Naive thymus-derived CD4-positive, alpha-beta T cell (primary cell): Measurements from ENCODE around the gene ILK. TPM values are rescaled to one million over a fixed set of nuclear protein-coding genes. Genes with fewer than 3 reads are reported as not detected.

Experiments
- ATAC-seq: fragments of 150-1000 bp; cut with Tn5 transposase; 2 replicates; pipeline ENCODE4 v1.10.0; 2021; ENCODE audit warnings: mild to moderate bottlenecking, moderate library complexity
- CTCF ChIA-PET: fragments of 350-600 bp; sonication (Branson Sonifier 250); formaldehyde crosslinking; loops from one replicate; lab custom pipeline; 2021; ENCODE audit warnings: antibody characterized with exemption; lab: Charles Lee
- POLR2A ChIA-PET: fragments of 350-600 bp; sonication (Branson Sonifier 250); formaldehyde crosslinking; loops from one replicate; lab custom pipeline; 2021; ENCODE audit warnings: antibody characterized with exemption, inconsistent platforms; lab: Charles Lee
- DNase-seq, 9 donors: peaks; one replicate each; pipeline versions ENCODE4 v3.0.0 to v3.0.0-alpha.2; 2020 to 2022; ENCODE audit warnings: mixed read lengths in 1 of 9
- H3K27ac ChIP-seq: one replicate; pipeline ENCODE4 v1.7.0; 2013; ENCODE audit warnings: mild to moderate bottlenecking, low read depth, low read length, moderate library complexity
- H3K27me3 ChIP-seq, 2 donors: one replicate each; pipeline ENCODE4 v1.7.0; 2013; ENCODE audit warnings: low read length in 2 of 2, mild to moderate bottlenecking in 2 of 2, moderate library complexity in 2 of 2; ENCODE audit not compliant: control insufficient read depth in 2 of 2, insufficient read depth in 2 of 2
- H3K36me3 ChIP-seq, 3 experiments: 1 replicate in 2 of 3; 2 replicates in 1 of 3; pipeline ENCODE4 v1.7.0; 2013; ENCODE audit warnings: low read length in 3 of 3, mild to moderate bottlenecking in 3 of 3, moderate library complexity in 1 of 3; ENCODE audit not compliant: insufficient read depth in 3 of 3, control insufficient read depth in 2 of 3
- H3K4me1 ChIP-seq, 2 donors: one replicate each; pipeline ENCODE4 v1.7.0; 2013; ENCODE audit warnings: low read length in 2 of 2, mild to moderate bottlenecking in 2 of 2, moderate library complexity in 1 of 2; ENCODE audit not compliant: control insufficient read depth in 2 of 2, insufficient read depth in 2 of 2
- H3K4me3 ChIP-seq: 2 replicates; pipeline ENCODE4 v1.7.0; 2013; ENCODE audit warnings: mild to moderate bottlenecking, low read length
- H3K9me3 ChIP-seq, 3 experiments: 1 replicate in 2 of 3; 2 replicates in 1 of 3; pipeline ENCODE4 v1.7.0; 2013; ENCODE audit warnings: low read length in 3 of 3; ENCODE audit not compliant: control insufficient read depth in 2 of 3
- H3K27ac Mint-ChIP-seq, 9 donors: one replicate each; pipeline ENCODE4 v1.8.0; 2020 to 2022; ENCODE audit warnings: mixed read lengths in 9 of 9, mild to moderate bottlenecking in 8 of 9, moderate library complexity in 5 of 9, inconsistent platforms in 2 of 9
- H3K27me3 Mint-ChIP-seq, 5 donors: one replicate each; pipeline ENCODE4 v1.8.0; 2021 to 2022; ENCODE audit warnings: mixed read lengths in 5 of 5, mild to moderate bottlenecking in 1 of 5
- H3K36me3 Mint-ChIP-seq, 5 donors: one replicate each; pipeline ENCODE4 v1.8.0; 2020 to 2022; ENCODE audit warnings: mixed read lengths in 5 of 5, mild to moderate bottlenecking in 3 of 5, inconsistent platforms in 1 of 5
- H3K4me1 Mint-ChIP-seq, 7 donors: one replicate each; pipeline ENCODE4 v1.8.0; 2020 to 2022; ENCODE audit warnings: mixed read lengths in 7 of 7, mild to moderate bottlenecking in 3 of 7, inconsistent platforms in 1 of 7
- H3K4me3 Mint-ChIP-seq, 10 donors: one replicate each; pipeline ENCODE4 v1.8.0; 2020 to 2022; ENCODE audit warnings: mild to moderate bottlenecking in 10 of 10, mixed read lengths in 10 of 10, moderate library complexity in 6 of 10, inconsistent platforms in 2 of 10
- H3K9me3 Mint-ChIP-seq, 11 donors: one replicate each; pipeline ENCODE4 v1.8.0; 2020 to 2022; ENCODE audit warnings: mixed read lengths in 11 of 11, mild to moderate bottlenecking in 4 of 11, inconsistent platforms in 1 of 11, moderate library complexity in 1 of 11
- intact Hi-C, 2 donors: fragments of 100-400 bp; cut with micrococcal nuclease; formaldehyde crosslinking; loops; one replicate each; pipeline ENCODE4 v1.15.1; 2023
- polyA plus RNA-seq, 2 donors: library from polyadenylated mRNA; unstranded; fragments of 300-500 nt; fragmentation: Illumina TruSeq; gene quantifications; one replicate each; pipeline ENCODE4 v1.2.3, GENCODE V29; 2021
- total RNA-seq, 6 experiments: library from RNA in 5 of 6; stranded (reverse) in 5 of 6; gene quantifications; 1 replicate in 5 of 6; 2 replicates in 1 of 6; pipeline ENCODE4 v1.2.3 and lab custom pipeline; 2021 to 2026

Gene ILK
- total and polyA plus RNA-seq, 7 experiments from 2014 or later: 34.4 to 165 (median 79.7) TPM

DNA sequence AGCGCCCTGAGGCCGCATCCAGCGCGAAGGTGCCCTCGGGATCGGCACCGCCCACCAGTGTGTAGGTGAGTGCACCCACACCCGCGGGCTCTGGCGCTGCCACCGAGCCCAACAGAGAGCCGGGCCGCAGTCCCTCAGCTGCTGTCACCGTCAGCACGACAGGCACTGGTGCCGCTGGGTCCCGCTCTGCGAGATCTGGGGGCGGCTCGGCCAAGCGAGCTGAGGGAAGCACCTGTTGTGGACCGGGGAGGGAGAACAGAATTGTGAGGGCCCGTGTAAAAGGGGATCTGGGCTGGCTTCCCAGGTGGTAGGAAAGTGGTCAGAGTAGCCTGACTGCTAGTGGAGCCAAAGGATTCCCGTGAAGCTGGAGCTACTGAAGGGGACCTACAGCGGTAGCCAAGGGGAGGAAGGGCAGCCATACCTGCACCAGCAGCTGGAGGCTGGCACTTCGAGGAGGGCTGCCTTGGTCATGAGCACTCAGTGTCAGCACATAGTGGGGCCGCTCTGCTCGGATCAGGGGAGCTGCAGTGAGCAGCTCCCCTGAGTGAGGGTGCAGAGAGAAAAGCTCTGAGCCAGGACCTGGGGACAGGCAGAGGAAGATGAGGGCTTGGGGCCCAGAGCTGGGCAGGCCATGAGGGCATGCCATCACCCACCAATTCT lies 27.2 kb downstream of the ILK start:
- H3K4me1 Mint-ChIP-seq: peaks cover 11 to 22% (median 19%) of the 10 kb centered on the region in 7 donors
- Histone ChIP-seq H3K27ac (no peak overlapping the region), H3K27me3 (no peaks in the 10 kb centered on the region), H3K4me1 (peaks cover 8% of the 10 kb centered on the region in 2 donors), H3K36me3 (peaks cover 0 to 55% (median 0%) of the 10 kb centered on the region in 3 experiments), H3K4me3 (no peak overlapping the region), H3K9me3 (no peaks in the 10 kb centered on the region)
- POLR2A ChIA-PET: interaction anchor here (1.2 kb wide), 1 partner anchor 19 kb away, joined by 4 read pairs; the partner anchor contains the start of gene TAF10
- DNase-seq (no peak), ATAC-seq (no peak)
- intact Hi-C loops: no loop called here
- H3K4me3 Mint-ChIP-seq: no peak overlapping the region
- H3K36me3 Mint-ChIP-seq: peaks cover 0 to 31% (median 14%) of the 10 kb centered on the region in 5 donors
- CTCF ChIA-PET: interaction anchor here (0.8 to 1.2 kb wide), 2 partner anchors 28 to 53 kb away, joined by 3 read pairs; partner anchors contain the start of gene MRPL17
- peaks cover 0 to 1% (median 0%) of the 10 kb centered on the region in 11 donors for H3K9me3 Mint-ChIP-seq
- H3K27me3 Mint-ChIP-seq: no peaks in the 10 kb centered on the region
- no peak overlapping the region for H3K27ac Mint-ChIP-seq

DNA sequence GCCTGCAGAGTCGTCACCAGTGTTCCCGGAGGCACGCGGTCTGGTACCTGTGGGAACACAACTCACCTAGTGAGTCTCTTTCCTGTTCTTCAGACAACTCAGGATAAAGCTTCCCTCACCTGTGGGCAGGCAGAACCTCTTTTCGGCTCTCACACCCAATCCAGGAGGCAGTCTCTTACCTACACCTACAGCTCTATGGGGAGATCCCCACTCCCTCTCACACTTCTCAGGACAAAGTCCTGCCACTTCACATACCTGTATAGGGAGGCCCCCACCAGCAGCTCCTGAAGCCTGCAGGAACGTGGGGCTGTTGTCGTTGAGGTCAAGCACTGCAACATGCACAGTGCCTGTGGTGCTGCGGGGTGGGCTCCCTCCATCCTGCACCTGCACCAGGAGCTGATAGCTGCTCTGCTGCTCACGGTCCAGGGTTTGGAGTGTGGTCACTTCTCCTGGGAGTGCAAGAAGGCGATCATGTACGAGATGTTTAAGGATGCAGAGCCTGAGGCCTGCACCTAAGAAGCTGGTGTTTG lies 27.9 kb downstream of the ILK start:
- no peak overlapping the region for H3K4me3 ChIP-seq
- no peaks in the 10 kb centered on the region for H3K9me3 ChIP-seq
- H3K27me3 ChIP-seq: no peaks in the 10 kb centered on the region
- H3K36me3 ChIP-seq: peaks cover 0 to 48% (median 0%) of the 10 kb centered on the region in 3 experiments
- DNase-seq: no peak
- no peaks in the 10 kb centered on the region for H3K27me3 Mint-ChIP-seq
- H3K9me3 Mint-ChIP-seq: peaks cover 0 to 1% (median 0%) of the 10 kb centered on the region in 11 donors
- H3K4me1 Mint-ChIP-seq: peaks cover 11 to 21% (median 17%) of the 10 kb centered on the region in 7 donors
- H3K27ac ChIP-seq: no peak overlapping the region
- peak overlapping the region in 1 of 9 donors; percentile 57 for H3K27ac Mint-ChIP-seq
- POLR2A ChIA-PET: interaction anchor here (0.9 to 1.2 kb wide), 3 partner anchors 19 to 49 kb away, joined by 3 to 4 read pairs (median 3); partner anchors contain the start of gene TAF10
- intact Hi-C loops: no loop called here
- peaks cover 8% of the 10 kb centered on the region in 2 donors for H3K4me1 ChIP-seq
- peaks cover 0 to 27% (median 11%) of the 10 kb centered on the region in 5 donors for H3K36me3 Mint-ChIP-seq
- CTCF ChIA-PET: interaction anchor here (0.8 to 1.2 kb wide), 2 partner anchors 29 to 52 kb away, joined by 3 read pairs; partner anchors contain the start of gene MRPL17
- ATAC-seq: no peak
- no peak overlapping the region for H3K4me3 Mint-ChIP-seq

DNA sequence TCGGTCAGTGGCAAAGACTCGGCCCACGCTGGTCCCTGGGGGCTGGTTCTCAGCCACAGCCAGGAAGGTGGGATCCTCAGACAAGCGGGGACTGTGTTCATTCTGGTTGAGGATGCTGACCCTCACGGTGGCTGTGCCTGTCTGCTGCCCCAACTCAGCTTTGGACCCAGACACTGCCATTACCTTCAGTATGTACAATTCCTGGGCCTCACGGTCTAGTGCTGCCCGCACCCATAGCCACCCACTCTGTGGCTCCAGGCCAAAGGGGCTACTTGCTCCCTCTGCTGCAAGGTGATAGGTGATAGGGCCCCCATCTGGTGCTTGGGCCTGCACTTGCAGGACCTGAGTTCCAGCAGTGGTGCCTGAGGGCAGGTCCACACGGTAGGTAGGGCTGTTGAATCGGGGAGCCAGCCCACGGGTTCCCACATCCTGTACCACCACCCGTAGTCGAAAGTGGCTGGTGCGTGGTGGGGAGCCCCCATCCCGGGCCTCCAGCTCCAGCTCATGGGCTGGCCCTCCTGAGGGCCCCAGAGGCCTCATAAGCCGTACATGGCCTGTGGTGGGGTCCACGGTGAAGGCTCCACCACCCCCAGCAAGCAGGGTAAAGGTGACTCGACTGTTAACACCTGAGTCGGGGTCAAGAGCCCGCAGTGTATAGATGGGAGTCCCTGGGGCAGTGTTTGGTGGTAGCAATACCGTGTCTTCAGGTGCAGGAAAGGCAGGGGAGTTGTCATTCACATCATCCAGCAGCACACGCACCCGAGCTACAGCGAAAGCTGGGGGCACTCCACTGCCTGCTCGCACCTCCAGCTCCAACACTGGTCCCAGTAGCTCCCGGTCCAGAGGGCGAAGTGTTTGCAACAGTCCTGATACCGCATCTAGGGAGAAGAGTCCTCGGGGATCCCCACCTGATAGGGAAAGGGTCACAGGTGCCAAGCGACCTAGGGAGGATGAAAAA lies 28.8 kb downstream of the ILK start:
- H3K4me1 Mint-ChIP-seq: peaks cover 10 to 15% (median 11%) of the 10 kb centered on the region in 7 donors
- ATAC-seq: no peak
- DNase-seq: no peak
- H3K4me3 ChIP-seq: no peak overlapping the region
- H3K4me3 Mint-ChIP-seq: no peak overlapping the region
- H3K36me3 Mint-ChIP-seq: peaks cover 0 to 26% (median 10%) of the 10 kb centered on the region in 5 donors
- intact Hi-C loops: no loop called here
- peaks cover 3 to 4% of the 10 kb centered on the region in 2 donors for H3K4me1 ChIP-seq
- H3K27ac ChIP-seq: no peak overlapping the region
- H3K36me3 ChIP-seq: peaks cover 0 to 46% (median 0%) of the 10 kb centered on the region in 3 experiments
- ChIA-PET POLR2A (interaction anchor here (0.9 to 1.2 kb wide), 4 partner anchors 14 to 48 kb away, joined by 3 to 4 read pairs (median 3); partner anchors contain the start of gene TAF10), CTCF (interaction anchor here (1.2 kb wide), 1 partner anchor 30 kb away, joined by 3 read pairs; no protein-coding TSS in a partner anchor)
- no peaks in the 10 kb centered on the region for H3K27me3 Mint-ChIP-seq
- H3K27ac Mint-ChIP-seq: no peak overlapping the region
- H3K9me3 ChIP-seq: no peaks in the 10 kb centered on the region
- no peaks in the 10 kb centered on the region for H3K27me3 ChIP-seq
- H3K9me3 Mint-ChIP-seq: peaks cover 0 to 1% (median 0%) of the 10 kb centered on the region in 11 donors

DNA sequence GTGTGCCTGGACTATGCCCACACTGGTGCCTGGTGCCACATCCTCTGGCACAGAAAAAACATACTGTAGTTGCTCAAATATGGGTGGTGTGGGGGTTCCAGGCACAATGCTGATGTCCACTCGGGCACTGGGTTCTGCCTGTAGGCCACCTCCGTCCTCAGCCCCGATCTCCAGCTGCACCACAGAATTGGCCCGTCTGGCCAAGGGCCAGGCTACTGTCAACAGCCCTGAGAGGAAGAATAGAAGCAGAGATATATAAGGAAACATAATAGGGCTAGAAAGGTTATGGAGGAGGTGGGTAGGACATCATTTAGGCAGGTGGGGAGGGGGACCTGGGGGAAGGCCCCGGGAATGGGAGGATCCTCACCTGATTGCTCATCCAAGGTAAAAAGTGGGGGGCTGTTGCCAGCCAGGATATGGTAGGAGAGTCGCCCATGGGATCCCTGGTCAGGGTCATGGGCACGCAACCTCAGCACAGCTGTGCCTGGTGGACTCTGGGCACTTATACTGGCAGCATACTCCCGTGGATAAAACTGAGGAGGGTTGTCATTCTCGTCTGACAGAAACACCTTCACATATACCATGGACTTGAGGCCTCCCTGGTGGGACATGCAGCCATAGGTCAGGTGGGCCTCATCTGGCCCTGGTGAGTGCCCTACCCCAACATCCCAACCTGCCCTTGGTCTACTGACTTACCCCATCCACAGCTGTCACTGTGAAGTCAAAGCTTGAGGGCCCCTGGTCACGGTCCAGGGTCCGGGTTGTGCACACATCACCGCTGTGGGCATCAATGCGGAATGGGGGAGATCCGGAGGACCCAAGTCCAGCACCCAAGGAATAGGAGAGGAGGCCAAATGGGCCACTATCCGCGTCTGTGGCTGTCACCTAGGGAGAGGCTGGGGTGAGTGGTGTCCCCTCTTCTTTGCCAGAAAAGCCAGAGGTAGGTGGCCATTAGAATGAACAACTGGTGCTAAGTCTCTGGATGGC lies 30.1 kb downstream of the ILK start:
- H3K27ac Mint-ChIP-seq: peak overlapping the region in 1 of 9 donors; percentile 56
- H3K36me3 Mint-ChIP-seq: peaks cover 0 to 21% (median 7%) of the 10 kb centered on the region in 5 donors
- no peaks in the 10 kb centered on the region for H3K27me3 Mint-ChIP-seq
- no peak overlapping the region for H3K27ac ChIP-seq
- no peaks in the 10 kb centered on the region for H3K27me3 ChIP-seq
- intact Hi-C loops: no loop called here
- H3K9me3 Mint-ChIP-seq: peaks cover 0 to 1% (median 0%) of the 10 kb centered on the region in 11 donors
- H3K4me1 ChIP-seq: no peaks in the 10 kb centered on the region
- POLR2A ChIA-PET: interaction anchor here (0.8 to 1.3 kb wide), 4 partner anchors 10 to 22 kb away, joined by 3 read pairs; partner anchors contain the start of gene TAF10
- peaks cover 0 to 2% (median 0%) of the 10 kb centered on the region in 7 donors for H3K4me1 Mint-ChIP-seq
- no peaks in the 10 kb centered on the region for H3K9me3 ChIP-seq
- no peak for DNase-seq
- CTCF ChIA-PET: interaction anchor here (0.9 kb wide), 1 partner anchor 9 kb away, joined by 3 read pairs; no protein-coding TSS in a partner anchor
- no peak for ATAC-seq
- H3K4me3 Mint-ChIP-seq: no peak overlapping the region
- H3K36me3 ChIP-seq: peaks cover 0 to 46% (median 0%) of the 10 kb centered on the region in 3 experiments
- no peak overlapping the region for H3K4me3 ChIP-seq

DNA sequence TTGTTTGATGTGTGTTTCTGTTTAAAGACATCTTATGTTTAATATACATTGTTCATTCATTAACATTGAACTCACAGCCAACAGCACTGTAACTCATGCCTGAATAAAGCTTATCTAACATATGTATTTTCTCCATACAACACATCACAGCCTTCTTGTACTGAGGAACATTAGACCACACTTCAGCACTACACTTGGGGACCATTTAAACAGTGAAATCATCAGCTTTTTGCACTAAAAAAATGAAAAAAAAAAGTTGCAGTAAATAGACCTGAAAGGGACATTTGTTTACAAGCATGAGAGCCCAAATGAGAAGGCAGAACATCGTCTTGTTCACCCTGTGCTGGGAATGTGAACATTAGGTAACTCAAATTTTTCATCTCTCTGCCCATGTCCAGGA lies 31.0 kb downstream of the ILK start:
- no peak overlapping the region for H3K4me3 ChIP-seq
- Mint-ChIP-seq H3K27ac (peak overlapping the region in 2 of 9 donors; percentile 26 to 39), H3K9me3 (peaks cover 0 to 1% (median 0%) of the 10 kb centered on the region in 11 donors), H3K36me3 (peaks cover 0 to 17% (median 10%) of the 10 kb centered on the region in 5 donors), H3K27me3 (no peaks in the 10 kb centered on the region), H3K4me3 (no peak overlapping the region), H3K4me1 (peaks cover 0 to 5% (median 3%) of the 10 kb centered on the region in 7 donors)
- no peaks in the 10 kb centered on the region for H3K9me3 ChIP-seq
- ChIA-PET CTCF (interaction anchor here (0.9 kb wide), 1 partner anchor 9 kb away, joined by 3 read pairs; no protein-coding TSS in a partner anchor), POLR2A (interaction anchor here (1.1 to 1.3 kb wide), 2 partner anchors 10 to 13 kb away, joined by 3 read pairs; no protein-coding TSS in a partner anchor)
- H3K27ac ChIP-seq: no peak overlapping the region
- no peaks in the 10 kb centered on the region for H3K27me3 ChIP-seq
- H3K4me1 ChIP-seq: no peaks in the 10 kb centered on the region
- intact Hi-C loops: no loop called here
- peaks cover 0 to 43% (median 0%) of the 10 kb centered on the region in 3 experiments for H3K36me3 ChIP-seq
- no peak for DNase-seq
- ATAC-seq: no peak
